ENCODE measurements around the gene FBXW7.

FBXW7 gene

DNA sequence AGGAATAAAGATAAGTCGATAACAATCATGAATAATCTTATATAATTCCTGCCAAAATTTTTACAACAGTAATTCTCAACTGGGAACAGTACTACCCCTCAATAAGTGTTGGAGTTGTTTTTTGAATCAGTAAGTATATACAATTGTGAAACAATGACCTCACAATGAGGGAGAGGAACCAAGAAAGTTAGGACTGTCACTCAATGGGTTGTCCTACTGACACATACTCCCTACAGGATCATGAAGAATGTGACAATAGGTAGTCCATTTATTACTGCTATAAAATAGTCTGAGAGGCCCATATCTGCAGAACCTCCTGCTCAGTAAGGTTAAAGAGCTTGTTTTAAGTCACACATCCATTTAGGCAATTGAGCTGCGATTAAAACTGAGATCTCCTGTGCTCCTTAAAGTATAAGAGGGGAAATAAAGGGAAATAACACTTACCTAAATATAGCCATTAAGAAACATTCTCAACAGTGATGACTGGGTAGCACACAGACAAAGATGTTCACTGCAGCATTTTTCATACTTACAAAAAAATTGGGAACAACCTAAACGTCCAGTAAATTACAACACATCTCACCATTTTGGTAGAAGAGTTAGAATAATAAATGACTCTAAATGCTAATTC is 26.2 kb downstream of the FBXW7 start:
- DNase-seq: no peak

DNA sequence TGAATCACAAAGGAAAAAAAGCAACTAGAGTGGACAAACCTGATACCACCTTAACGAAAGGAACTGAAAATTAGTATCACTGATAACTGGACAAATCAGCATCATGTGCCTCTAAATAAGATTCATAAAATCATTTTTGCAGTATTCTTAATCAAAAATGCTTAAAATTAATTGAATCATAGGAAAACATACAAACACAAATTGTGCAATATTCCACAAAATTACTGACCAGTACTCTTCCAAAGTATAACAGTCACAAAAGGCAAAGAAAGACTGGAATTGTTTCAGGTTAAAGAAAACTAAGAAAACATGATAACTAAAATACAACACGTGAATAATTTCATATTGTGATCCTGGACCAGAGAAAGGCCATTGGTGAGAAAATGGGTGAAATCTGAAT is 27.1 kb downstream of the FBXW7 start:
- no peak for DNase-seq

DNA sequence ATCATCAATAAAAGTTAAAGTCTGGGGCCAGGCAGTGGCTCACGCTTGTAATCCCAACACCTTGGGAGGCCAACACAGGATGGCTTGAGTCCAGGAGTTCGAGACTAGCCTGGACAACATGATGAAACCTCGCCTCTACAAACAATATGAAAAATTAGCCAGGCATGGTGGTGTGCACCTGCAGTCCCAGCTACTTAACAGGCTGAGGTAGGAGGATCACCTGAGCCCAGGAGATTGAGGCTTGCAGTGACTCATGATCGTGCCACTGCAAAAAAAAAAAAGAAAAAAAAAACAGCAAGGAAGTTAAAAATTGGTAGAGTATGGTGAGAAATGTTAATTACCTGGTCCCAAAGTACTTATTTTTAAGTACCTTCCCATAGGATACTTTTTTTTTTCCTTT is 27.5 kb downstream of the FBXW7 start:
- DNase-seq: no peak

DNA sequence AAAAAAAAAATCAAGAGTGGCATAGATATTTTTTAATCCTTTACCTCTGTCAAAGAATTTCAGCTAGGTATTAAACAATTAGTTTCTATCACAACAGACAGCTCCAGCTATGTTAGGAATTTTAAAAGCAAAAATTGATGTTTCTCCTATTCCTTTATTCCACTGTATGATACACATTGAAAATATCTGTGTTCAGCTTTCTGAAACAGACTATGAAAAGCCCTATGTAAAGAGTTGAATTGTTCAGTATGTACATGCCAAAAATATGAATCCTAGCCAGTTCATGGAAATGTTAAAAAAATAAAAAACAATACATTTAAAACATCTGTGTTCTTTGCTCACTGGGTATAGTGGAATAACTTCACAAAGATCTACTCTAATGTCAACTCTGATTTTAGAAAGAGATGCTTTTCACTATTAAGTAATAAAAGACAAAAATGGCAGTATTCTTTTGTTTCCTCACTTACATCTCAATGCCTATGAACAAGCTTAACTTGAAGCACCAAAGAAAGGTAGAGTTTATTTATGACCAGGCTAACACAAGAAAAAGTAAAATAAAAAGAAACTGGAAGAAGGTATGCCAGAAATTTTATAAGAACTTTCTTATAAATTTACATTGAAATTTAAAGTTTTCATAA is 32.1 kb downstream of the FBXW7 start:
- DNase-seq: no peak

- no peak for DNase-seq
These were observed 33.9 kb downstream of the FBXW7 start for GRCh38 chr4:152501846-152502536.

DNA sequence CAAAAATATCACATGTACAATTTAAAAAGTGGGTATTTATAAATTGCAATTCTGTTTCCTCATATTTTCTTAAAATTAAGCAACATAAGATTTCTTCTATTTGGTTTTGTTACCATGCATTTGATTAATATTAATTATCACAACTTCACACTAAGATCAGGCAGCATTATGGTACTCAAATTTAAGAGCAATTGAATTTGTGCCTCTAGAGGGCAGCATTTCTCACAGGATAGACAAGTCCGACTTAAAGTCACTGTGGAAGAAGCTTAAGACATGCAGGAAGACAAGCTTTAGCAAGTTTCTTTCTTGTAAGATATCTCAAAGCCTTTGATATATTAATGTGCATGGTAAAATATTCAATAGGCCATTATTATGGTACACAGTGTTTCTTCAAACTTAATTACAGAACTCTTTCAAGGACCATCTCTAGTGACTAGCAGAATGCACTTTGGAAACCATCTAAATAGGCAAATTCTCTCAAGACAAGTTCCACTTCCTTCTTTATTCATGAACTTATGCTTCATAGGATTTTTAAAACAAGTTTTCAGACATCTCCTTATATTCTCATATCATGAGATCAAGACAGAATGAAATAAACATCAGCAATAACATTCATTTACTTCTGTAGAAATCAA is 35.0 kb downstream of the FBXW7 start:
- no peak for DNase-seq

DNA sequence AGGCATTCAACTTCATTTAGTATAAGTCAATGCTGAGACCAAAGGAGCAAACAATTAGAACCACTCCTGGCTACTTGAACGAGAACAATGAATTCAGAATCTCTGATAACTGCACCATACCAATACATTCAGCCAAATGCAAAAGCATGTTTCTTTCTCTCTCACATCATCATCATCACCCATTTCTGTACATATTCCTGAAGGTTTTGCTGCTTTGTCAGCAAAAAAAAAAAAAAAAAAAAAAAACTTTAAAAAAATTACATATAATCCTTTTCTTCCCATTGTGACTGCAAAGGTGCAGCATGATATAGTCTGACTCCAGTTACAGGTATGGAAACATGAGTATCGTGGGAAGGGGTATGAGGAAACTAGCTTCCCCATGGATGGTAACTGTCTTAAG is 35.6 kb downstream of the FBXW7 start:
- no peak for DNase-seq

GRCh38 chr4:152499344-152499743 is 36.5 kb downstream of the FBXW7 start:
- no peak for DNase-seq

DNA sequence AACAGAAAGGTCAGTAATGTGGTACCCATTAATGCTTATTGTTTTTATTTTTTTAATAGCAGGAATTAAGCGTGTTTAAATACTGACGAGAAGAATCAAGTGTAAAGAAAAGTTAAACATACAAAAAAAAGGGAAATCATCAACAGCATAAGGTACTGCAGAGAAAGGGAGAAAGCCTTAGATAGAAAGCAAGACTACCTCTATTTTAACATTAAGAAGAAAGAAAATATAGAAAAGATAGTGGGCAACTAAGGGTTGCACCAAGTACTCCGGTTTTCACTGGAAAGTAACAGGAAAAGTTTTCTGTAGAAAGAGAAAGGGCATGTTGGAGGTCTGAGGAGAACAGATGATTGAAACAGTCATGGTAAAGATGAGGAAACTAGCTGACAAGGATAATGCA is 41.9 kb downstream of the FBXW7 start:
- no peak for DNase-seq

- DNase-seq: no peak
These were observed 47.6 kb downstream of the FBXW7 start for GRCh38 chr4:152488246-152488645.

GRCh38 chr4:152486429-152487389 is 49.2 kb downstream of the FBXW7 start:
- no peak for DNase-seq

GRCh38 chr4:152485726-152486276 is 50.1 kb downstream of the FBXW7 start:
- DNase-seq: no peak

- DNase-seq: no peak
These were observed 53.7 kb downstream of the FBXW7 start for GRCh38 chr4:152482211-152482610.

- no peak for DNase-seq
These were observed 55.0 kb downstream of the FBXW7 start for GRCh38 chr4:152480901-152481300.

- no peak for DNase-seq
These were observed 55.6 kb downstream of the FBXW7 start for GRCh38 chr4:152480326-152480725.

DNA sequence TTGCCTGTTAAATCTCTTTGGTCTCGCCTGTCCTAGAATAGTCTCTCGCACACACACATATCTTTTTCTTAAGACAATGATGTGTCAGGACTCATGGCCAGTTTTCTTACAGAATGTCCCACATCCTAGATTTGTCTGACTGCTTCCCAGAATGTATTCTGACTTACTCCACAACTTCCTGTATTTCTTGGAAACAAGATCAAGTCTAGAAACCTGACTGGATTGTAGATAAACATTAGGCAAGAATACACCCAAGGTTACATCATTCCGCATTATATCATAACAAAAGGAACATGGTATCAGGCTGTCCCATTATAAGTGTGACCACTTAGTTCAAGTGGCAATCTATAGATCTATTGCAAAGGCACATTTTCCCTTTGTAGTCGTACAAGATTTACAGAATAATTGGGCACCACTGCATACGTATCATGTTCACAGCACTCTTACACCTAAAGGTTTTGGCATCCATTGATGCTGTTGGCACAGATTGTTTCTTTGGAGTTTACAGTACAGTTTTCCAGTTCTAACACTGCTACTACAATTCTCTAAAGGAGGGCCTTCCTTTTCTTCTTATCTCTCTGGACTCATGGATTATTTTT is 56.4 kb downstream of the FBXW7 start:
- no peak for DNase-seq

- DNase-seq: no peak
These were observed 57.2 kb downstream of the FBXW7 start for GRCh38 chr4:152478461-152479237.

DNA sequence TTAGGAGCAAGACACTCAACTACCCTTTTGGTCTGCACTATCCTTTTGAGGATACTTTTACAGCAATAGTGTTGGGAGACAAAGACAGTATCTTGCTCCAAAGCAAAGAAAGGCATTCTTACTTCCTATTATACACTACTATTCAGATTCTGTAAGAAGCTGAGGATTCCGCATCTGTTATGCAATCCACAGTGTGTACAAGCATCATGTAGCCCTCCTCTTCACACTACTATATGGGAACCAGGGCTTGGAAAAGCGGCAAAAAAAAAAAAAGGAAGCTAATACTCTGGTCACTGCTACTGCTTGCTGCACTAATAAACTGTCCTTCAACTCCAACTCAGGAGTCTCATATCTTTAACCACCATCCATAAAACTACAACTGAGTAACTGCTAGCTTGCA is 59.1 kb downstream of the FBXW7 start:
- DNase-seq: no peak

DNA sequence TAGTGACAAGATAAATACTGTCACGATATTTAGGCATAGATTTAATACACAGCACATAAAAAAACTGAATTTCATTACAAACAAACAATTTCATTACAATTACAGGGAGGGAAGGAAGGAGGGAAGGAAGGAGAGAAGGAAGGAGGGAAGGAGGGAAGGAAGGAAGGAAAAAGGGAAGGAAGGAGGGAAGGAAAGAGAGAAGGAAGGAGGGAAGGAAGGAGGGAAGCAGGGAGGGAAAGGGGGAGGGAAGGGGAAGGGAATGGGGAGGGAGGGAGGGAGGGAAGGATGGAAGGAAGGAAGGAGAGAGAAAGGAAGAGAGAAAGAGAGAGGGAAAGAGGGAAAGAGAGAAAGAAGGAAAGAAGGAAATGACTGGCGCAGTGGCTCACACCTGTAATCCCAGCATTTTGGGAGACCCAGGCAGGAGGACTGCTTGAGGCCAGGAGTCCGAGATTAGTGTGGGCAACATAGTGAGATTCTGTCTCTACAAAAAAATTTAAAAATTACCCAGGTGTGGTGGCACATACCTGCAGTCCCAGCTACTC is 64.6 kb downstream of the FBXW7 start:
- DNase-seq: no peak

- DNase-seq: no peak
These were observed 67.5 kb downstream of the FBXW7 start for GRCh38 chr4:152468408-152468807.

- DNase-seq: no peak
These were observed 68.8 kb downstream of the FBXW7 start for GRCh38 chr4:152467101-152467500.

All from activated CD4-positive, alpha-beta T cell treated with anti-CD3 and anti-CD28 coated beads for 1 hour (primary cell).